HEK293T (cell line): ENCODE results near the gene MAPK7.

Source experiments
- CTCF ChIA-PET: fragments of 350-600 bp; formaldehyde crosslinking; extraction: SDS; loops from one replicate; lab custom pipeline; 2021; ENCODE audit warnings: antibody characterized with exemption, inconsistent platforms; lab: Yijun Ruan, JAX
- POLR2A ChIA-PET: fragments of 350-600 bp; formaldehyde crosslinking; extraction: SDS; loops from one replicate; lab custom pipeline; 2020; ENCODE audit warnings: antibody characterized with exemption, inconsistent platforms; lab: Yijun Ruan, JAX
- DNase-seq: peaks from one replicate; pipeline ENCODE4 v3.0.0; 2012; ENCODE audit warnings: mixed read lengths; ENCODE audit errors: extremely low spot score
- ARNT ChIP-seq: fragments of 450-650 bp; IDR thresholded peaks from 2 replicates; pipeline ENCODE4 v1.6.1; 2017; ENCODE audit warnings: mild to moderate bottlenecking
- BHLHE40 ChIP-seq: fragments of 450-650 bp; IDR thresholded peaks from 2 replicates; pipeline ENCODE4 v1.6.1; 2016; ENCODE audit warnings: mild to moderate bottlenecking, moderate library complexity, borderline replicate concordance
- CTBP1 ChIP-seq: fragments of 450-650 bp; IDR thresholded peaks from 2 replicates; pipeline ENCODE4 v1.6.1; 2016; ENCODE audit warnings: borderline replicate concordance
- ELF4 ChIP-seq: fragments of 450-650 bp; IDR thresholded peaks from 2 replicates; pipeline ENCODE4 v1.6.1; 2017; ENCODE audit warnings: antibody characterized with exemption
- FOXA1 ChIP-seq: fragments of 450-650 bp; IDR thresholded peaks from 2 replicates; pipeline ENCODE4 v1.6.1; 2016; ENCODE audit warnings: mild to moderate bottlenecking
- FOXK2 ChIP-seq: fragments of 450-650 bp; IDR thresholded peaks from 2 replicates; pipeline ENCODE4 v1.6.1; 2016; ENCODE audit warnings: mild to moderate bottlenecking
- FOXM1 ChIP-seq: fragments of 450-650 bp; IDR thresholded peaks from 2 replicates; pipeline ENCODE4 v1.6.1; 2017; ENCODE audit warnings: mild to moderate bottlenecking, borderline replicate concordance
- HDGF ChIP-seq: fragments of 450-650 bp; IDR thresholded peaks from 2 replicates; pipeline ENCODE4 v1.6.1; 2017; ENCODE audit warnings: antibody characterized with exemption, borderline replicate concordance
- L3MBTL2 ChIP-seq: fragments of 450-650 bp; conservative IDR thresholded peaks from 2 replicates; pipeline ENCODE4 v1.6.1; 2016; ENCODE audit warnings: mild to moderate bottlenecking
- LEF1 ChIP-seq: fragments of 450-650 bp; IDR thresholded peaks from 2 replicates; pipeline ENCODE4 v1.6.1; 2017; ENCODE audit warnings: mild to moderate bottlenecking, borderline replicate concordance
- NFRKB ChIP-seq: fragments of 450-650 bp; IDR thresholded peaks from 2 replicates; pipeline ENCODE4 v1.6.1; 2016; ENCODE audit warnings: mild to moderate bottlenecking, moderate library complexity
- PKNOX1 ChIP-seq: fragments of 450-650 bp; IDR thresholded peaks from 2 replicates; pipeline ENCODE4 v1.6.1; 2016
- SP1 ChIP-seq: fragments of 450-650 bp; IDR thresholded peaks from 2 replicates; pipeline ENCODE4 v1.6.1; 2017
- SUZ12 ChIP-seq: fragments of 450-650 bp; IDR thresholded peaks from 2 replicates; pipeline ENCODE4 v1.6.1; 2016; ENCODE audit warnings: mild to moderate bottlenecking
- TARDBP ChIP-seq: fragments of 450-650 bp; IDR thresholded peaks from 2 replicates; pipeline ENCODE4 v1.6.1; 2016
- ZNF384 ChIP-seq: fragments of 450-650 bp; IDR thresholded peaks from 2 replicates; pipeline ENCODE4 v1.6.1; 2016

The MAPK7 gene

GRCh38 chr17:19336938-19337711, 41.2 kb upstream of the MAPK7 start:
- POLR2A ChIA-PET: no interaction called here

GRCh38 chr17:19337712-19338023, 40.6 kb upstream of the MAPK7 start:
- no peak for TF ChIP-seq TARDBP
- no peak for TF ChIP-seq BHLHE40
- no peak for TF ChIP-seq HDGF
- no peak for TF ChIP-seq L3MBTL2
- TF ChIP-seq SP1: no peak
- TF ChIP-seq FOXM1: no peak
- no peak for TF ChIP-seq LEF1
- TF ChIP-seq NFRKB: no peak
- no peak for TF ChIP-seq ELF4
- no peak for DNase-seq
- CTCF ChIA-PET: interaction anchor here (1.0 to 2.1 kb wide), 4 partner anchors 8 to 155 kb away, joined by 3 to 8 read pairs (median 4); no protein-coding TSS in a partner anchor
- POLR2A ChIA-PET: no interaction called here

More at GRCh38 chr17:19336938-19337711, 41.2 kb upstream of the MAPK7 start:
- DNase-seq: no peak
- peak; percentile 32; the same call in 1 of the 2 replicates for TF ChIP-seq HDGF
- no peak for TF ChIP-seq ELF4
- CTCF ChIA-PET: interaction anchor here (1.1 kb wide), 2 partner anchors 15 to 155 kb away, joined by 3 to 4 read pairs; no protein-coding TSS in a partner anchor

GRCh38 chr17:19338031-19338990, 40.0 kb upstream of the MAPK7 start:
- CTCF ChIA-PET: interaction anchor here (0.6 to 2.1 kb wide), 8 partner anchors 9 to 154 kb away, joined by 3 to 8 read pairs (median 4); partner anchors contain the start of gene B9D1
- POLR2A ChIA-PET: interaction anchor here (1.0 kb wide), 1 partner anchor 40 kb away, joined by 3 read pairs; the partner anchor contains the start of gene MAPK7
- DNase-seq: peak; percentile 65
- TF ChIP-seq FOXM1: no peak
- no peak for TF ChIP-seq FOXK2
- no peak for TF ChIP-seq LEF1
- no peak for TF ChIP-seq CTBP1
- TF ChIP-seq PKNOX1: no peak
- no peak for TF ChIP-seq NFRKB

- TF ChIP-seq NFRKB: no peak
- TF ChIP-seq ELF4: no peak
- DNase-seq: no peak
- CTCF ChIA-PET: interaction anchor here (1.0 to 2.1 kb wide), 2 partner anchors 10 to 31 kb away, joined by 5 to 8 read pairs; no protein-coding TSS in a partner anchor
- POLR2A ChIA-PET: no interaction called here
Measured at GRCh38 chr17:19339341-19339815, 38.9 kb upstream of the MAPK7 start.

GRCh38 chr17:19341211-19341631, 37.1 kb upstream of the MAPK7 start:
- DNase-seq: no peak
- POLR2A ChIA-PET: interaction anchor here (1.3 kb wide), 1 partner anchor 21 kb away, joined by 3 read pairs; the partner anchor contains the start of gene B9D1
- CTCF ChIA-PET: interaction anchor here (1.5 kb wide), 1 partner anchor 22 kb away, joined by 4 read pairs; no protein-coding TSS in a partner anchor
- TF ChIP-seq TARDBP (no peak), SUZ12 (no peak), HDGF (no peak), L3MBTL2 (no peak), NFRKB (no peak), ELF4 (no peak), PKNOX1 (no peak), CTBP1 (no peak), SP1 (no peak), LEF1 (no peak), FOXA1 (no peak), ARNT (no peak), FOXK2 (no peak), FOXM1 (no peak), ZNF384 (no peak), BHLHE40 (no peak)
